GM21360 (cell line): ENCODE results near the gene HMGB1.
A peak's percentile ranks its signal among the peaks of the same experiment; 100 is the strongest.

Experiments
- ATAC-seq: cut with Tn5 transposase; IDR thresholded peaks from one replicate; pipeline ENCODE4 v1.9.1; 2021; ENCODE audit warnings: mild to moderate bottlenecking, moderate library complexity; ENCODE audit not compliant: unreplicated experiment

The HMGB1 gene

DNA sequence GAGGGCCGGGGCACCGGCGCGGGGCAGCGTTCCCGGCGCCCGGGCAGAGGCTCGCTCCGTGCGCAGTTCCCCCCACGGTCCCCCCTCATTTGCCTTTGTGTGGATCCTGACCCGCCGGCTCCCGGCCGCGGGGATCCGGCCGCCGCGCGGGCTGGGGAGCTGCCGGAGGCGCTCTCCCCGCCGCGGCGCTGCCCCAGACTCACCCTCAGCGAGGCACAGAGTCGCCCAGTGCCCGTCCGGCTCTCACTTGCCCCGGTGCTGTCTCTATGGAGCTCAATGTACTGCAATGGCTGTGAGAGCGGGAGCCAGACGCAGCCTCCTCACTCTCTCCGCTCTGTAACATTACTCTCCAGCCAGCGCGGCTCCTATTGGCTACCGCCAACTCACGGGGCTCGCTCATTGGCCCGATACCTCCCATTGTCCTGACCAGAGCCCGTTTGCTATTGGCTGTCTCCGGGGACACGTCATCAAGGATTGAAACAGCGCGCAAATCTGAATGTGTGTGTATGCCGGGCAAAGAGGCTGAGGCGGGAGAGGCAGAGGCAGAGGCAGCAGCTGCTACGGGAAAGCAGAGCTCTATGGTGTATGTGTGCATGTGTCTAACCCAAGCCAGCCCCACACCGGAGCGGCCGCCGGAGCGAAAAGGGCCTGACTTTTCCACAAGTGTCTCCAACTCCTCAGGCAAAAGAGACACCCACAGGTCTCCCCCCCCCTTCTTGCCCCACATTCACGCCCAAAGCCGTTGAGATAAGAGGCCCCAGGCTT is at the start of gene HMGB1:
TSS of gene HMGB1 (minus strand) at position 344 of the 765 bp plus-strand sequence. CDS start 2,256 bp downstream, outside the sequence.
- ATAC-seq: peak; percentile 72

DNA sequence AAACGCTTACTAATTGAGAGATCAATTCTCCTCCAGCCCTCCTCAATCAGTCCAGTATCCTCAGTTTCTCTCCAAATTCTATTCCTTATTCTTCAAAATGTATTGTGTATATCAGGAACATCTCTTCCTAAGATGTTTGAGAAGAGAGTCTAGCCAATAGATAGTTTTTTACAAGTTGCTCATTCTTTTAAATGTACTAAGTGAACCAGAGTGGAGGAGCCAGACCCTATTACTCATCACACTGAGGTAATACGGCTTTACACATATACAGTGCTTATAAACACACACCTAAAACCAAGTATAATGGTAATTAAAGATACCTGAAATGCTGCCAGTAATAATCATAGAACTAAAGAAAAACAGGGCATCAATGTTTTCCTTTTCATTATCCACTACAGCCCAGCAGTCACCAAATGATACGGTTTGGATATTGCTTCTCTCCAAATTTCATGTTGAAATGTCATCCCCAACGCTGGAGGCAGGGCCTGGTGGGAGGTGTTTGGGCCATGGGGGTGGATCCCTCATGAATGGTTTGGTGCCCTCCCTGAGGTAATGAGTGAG is 45.2 kb upstream of the HMGB1 start:
- no peak for ATAC-seq

DNA sequence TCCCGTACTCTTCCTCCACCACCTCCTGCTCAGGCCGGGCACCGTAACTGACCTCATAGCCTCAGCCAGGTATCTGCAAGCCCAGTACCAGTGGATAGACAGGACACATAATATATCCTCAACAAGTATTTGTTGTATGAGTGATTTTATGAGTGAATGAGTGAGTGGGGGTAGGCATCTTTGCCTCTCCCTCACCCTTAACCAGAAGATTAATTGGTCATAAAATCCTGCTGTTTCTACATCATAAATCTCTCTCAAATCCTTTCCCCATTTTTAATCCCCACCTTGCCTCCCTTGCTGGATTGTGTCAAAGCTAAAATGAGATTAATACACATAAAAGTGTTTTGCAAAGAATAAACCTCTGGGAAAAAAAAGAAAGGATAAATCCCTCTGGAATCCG is 44.4 kb upstream of the HMGB1 start:
- no peak for ATAC-seq

DNA sequence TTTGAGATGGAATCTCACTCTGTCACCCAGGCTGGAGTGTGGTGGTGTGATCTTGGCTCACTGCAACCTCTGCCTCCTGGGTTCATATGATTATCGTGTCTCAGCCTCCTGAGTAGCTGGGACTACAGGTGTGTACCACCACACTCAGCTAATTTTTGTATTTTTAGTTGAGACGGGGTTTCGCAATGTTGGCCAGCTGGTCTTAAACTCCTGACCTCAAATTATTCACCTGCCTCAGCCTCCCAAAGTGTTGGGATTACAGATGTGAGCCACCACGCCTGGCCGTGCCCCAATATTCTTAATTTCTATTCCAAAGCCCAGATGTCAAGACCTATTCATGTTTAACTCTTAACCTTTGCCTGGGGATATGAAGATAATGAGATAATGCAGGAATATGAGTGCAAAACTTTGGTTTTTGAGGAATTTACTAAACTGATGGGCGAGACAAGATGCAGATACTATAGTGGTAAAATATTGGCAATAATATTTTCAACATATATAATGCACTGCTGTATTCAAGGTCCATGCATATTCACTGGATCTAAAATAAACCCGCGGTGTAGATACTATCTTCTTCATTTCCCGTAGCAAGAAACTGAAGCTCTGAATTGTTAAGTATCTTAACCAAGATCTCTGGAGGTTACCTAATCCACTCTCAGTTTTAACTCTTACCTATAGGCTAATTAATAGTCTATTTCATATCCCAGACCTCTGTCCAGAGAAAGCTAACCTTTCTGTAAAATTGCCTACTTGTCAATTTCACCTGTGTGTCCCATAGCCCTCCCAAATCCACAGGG is 43.7 kb upstream of the HMGB1 start:
- ATAC-seq: no peak

DNA sequence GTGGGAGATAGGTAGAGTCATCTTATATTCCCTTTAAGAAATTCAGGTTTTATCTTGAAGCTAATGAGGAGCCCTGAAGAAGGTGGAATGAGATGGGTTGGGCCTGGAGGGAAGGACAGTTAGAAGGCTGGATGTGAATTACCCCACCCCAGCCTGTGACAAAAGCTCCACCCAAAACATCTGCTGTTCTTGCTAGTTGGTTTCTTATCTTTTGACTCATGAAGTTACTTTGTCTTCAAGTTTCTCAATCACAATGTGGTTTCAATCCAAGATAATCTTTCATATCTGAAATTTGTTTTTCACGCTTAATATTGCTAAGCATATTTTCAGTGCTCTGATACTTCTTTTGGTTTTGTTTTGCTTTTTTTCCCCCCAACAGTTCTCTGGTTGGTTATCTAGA is 38.3 kb upstream of the HMGB1 start:
- peak; percentile 48 for ATAC-seq

DNA sequence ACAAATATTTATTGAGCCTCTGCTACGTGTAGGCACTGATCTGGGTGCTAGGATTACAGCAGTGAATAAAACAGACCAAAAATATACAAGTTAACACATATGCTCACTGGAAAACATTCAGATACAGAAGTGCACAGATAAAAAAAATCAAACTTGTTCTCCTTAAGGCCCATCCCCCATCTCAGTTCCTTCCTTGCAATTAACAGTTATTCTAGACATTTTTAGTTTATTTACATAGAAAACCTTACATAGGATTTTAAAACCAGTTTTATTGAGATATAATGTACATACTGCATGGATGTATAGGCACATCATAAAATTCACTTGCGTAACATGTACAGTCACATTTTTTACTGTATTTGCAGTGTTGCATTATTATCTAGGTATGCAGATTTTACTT is 36.5 kb upstream of the HMGB1 start:
- no peak for ATAC-seq

DNA sequence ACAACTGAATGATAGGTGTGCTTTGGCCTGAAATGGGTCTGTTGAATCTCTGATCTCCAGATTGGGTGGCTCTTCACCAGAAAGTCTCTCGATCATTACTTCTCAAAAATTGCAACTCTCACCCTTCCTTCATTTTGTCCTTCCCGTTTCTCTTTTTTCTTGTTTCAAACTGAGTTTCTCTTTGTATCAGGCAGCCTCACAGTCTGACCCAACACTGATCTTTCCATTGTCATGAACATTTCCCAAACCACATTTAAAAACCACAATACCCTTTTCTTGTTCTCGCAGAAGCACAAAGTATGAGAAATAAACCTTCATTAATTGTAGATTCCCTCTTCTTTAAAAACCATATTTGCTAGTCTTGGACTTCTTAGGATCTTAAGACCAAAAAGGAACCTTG is 33.6 kb upstream of the HMGB1 start:
- ATAC-seq: no peak

DNA sequence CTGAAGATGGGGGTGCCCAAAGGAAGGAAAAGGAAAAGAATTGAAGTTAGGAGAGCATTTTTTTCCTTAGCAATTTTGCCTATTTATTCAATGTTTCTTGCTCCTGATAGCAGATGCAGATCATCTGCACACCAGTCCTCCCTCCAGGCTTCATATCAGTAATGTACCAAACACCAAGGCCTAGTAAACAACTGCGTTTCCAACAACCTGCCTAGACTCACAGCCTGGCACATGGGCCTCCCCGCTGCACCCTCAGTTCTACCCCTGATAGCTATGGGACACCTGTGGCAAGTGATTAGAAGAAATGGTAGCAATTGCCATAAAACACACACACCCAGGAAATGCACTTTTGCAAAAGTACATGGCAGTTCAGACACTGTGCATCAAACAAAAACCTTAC is 30.4 kb upstream of the HMGB1 start:
- no peak for ATAC-seq

DNA sequence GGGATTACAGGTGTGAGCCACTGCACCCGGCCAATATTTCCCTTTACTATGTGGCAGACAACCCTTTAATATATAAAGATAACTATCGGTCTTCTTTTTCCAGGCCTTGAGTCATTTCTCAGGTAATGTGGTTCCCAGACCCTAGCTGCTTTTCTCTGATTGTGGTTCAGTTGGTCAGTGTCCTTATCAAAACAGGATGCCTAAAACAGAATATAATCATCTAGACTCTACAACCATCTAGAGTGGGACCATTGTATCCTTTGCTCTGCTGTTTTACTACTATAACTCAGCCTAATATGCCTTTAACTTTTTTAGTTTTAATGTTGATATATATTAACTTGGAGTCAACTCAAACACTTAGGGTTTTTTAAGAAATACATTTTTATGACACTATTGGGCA is 30.0 kb upstream of the HMGB1 start:
- ATAC-seq: no peak

DNA sequence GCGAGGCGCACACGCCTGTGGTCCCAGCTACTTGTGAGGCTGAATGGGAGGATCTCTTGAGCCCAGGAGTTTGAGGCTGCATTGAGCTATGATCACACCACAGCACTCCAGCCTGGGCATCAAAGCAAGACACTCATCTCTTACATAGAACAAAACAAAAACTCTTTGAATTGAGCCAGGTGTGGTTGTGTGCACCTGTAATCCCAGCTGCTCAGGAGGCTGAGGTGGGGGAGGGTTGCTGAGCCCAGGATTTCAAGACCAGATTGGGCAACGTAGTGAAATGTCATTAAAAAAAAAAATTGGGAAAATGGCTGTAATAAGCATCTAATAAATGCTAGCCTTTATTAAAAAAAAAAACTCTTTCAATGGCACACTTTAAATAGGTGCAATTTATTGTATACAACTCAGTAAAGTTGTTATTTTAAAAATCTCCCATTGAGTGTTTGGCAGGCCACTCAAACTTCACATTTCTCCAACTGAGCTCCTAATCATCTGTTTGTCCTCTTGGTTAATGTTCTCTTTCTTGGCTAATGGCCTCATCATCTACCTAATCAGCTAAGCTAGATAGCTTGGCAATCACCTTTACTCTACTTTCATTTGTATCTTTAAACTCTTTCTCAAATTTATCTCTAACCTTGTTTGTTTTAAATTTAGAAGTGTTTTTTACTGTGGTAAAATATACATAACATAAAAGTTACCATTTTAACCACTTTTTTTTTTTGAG is 28.1 kb upstream of the HMGB1 start:
- no peak for ATAC-seq

DNA sequence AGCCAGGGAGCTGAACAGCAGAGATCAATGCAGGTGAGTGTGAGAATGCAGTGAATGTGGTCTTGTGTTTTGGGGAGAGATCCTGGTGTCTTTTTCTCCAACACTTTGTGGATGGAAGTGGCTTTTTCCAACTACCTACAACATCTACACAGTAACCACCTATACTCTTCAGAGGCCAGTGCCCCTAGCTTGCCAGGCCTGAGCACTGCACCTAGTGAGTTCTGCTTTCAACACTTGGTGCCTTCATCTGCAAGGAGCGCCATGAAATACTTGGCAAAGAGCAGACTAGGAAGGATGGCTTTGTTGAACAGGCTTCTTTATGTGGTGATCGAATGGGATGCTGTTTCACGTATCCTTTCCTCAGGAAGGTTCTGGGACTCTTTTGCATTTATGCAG is 21.3 kb upstream of the HMGB1 start:
- no peak for ATAC-seq

DNA sequence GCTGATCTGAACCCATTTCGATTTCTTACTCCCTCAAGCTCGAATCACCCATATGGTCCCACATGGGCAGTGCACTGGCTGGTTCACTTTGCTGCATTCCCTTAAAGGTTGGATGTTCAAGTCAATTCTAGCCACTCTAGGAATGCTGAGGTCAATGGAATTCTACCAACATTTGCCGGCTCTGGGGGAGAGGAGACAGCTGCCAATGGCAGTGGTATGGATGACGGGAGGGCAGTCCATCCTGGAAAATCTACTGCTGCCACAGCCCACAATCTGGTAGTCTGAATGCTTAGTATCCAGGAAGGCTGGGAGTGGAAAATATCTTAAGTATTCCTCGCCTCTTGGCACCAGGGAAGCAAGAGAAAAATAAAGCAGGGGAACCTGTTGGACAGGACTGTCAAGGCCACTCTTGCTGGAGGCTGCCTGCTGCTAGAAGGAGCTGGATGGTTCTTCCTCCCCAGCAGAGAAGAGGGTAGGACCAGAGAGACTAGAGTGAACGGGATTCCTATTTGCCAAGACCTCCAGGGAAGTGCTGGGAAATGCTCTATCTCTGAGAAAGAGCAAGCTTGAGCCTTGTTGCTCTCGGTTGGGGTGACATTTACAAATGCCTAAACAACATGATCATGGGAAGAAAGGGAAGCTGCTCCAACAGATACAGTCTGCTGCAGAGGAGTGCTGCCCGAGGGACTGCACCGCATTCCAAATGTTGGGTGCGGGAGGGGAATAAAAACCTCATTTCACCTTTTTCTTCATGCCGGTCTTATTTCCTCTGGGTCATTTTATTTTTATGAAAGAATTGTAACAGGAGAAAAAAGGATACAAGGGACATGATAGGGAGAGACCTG is 20.7 kb upstream of the HMGB1 start:
- ATAC-seq: no peak

DNA sequence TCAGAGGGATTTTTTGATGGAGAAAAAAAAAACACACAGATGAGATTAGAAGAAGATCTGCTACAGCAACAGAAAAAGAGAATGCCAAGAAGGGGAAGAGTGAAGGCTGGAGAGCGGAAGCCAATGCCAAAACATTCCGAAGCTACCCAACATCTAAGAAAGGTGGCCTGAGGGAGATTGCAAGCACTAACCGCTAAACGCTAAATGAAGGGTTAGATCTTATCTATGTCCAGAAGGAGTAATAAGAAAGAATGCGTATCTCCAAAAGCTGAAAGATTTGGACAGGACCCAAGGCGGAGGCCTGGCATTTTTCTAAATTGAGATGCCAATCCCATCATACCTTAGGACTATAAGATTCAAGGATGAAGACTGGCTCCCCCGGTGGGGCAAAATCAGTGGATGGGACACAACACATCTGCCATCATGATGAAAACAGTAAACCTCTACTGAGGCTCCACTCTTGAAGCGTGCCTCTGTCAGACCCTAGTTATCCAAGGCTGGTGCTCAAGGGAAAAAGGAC is 15.6 kb upstream of the HMGB1 start:
- no peak for ATAC-seq

DNA sequence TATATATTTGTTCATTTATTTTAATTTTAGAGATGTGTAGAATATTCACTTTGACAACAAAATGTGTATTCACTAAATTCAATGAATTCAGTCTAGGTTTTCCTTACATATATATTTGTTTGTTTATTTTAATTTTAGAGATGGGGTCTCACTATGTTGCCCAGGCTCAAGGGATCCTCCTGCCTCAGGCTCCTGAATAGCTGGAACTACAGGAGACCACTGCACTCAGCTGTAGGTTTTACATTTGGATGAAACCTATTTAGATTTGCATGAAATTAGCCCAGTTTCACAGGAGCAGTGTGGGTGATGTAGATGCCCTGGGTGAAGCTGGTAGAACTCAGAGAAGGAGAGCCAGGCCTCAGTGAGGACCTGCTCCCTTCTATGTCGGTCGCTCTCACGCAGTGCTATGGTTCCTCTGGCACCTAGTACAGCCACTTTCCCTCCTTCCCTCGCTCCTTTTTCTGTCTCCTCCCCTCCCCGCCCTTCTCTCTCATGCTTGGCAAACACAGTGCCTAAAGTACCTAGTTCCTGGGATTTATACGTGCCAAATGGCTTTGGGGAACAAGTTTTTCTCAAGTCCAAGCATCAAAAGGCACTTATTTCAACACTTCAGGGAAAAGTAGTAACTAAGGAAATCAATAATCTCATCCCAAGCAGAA is 14.7 kb upstream of the HMGB1 start:
- ATAC-seq: no peak

DNA sequence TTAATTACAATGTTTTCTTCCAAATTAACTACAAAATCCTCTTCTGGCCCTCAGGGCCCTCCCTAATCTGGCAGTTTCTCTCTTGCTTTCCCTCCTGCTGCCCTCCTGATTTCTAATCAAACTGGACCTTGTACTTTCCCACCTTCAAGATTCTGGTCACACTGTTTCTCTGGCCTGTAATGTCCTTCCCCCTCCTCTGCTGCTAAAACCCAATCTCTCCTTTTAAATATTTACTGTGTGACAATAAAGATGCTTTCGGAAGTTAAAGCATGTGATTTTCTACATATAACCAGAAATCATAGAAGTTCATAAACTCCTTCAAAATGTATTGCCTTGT is 14.1 kb upstream of the HMGB1 start:
- ATAC-seq: no peak

DNA sequence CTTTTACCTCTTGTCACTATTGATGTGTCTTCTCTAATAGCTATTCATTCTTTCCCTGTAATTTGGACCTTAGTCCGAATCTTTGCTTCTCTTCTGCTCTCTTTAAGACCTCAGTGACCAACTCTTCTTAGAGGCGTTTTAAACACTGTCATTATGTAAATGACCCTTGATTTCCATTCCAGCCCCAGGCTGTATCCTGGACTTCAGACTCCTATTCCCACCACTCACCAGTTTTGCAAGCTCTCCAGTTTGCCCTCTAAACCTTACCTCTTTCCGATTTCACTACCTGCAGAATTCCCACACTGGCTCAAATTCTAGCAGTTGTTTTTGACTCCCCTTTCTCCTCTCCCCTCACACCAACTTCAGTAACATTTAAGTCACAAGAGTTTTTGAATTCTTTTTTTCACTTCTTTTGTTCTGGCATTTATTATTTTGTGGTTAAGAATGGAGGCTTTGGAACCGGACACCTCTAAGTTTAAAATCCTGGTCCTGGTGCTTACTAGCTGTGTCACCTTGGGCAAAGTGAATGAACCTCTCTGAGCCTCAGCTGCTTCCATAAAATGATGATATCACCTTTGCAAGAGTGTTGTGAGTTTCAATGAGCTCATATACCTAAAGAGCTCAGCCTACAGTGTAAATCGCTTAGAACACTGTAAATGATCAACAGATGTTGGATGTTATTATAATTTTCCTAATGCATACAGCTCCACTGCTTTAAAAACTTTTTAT is 13.6 kb upstream of the HMGB1 start:
- ATAC-seq: no peak

DNA sequence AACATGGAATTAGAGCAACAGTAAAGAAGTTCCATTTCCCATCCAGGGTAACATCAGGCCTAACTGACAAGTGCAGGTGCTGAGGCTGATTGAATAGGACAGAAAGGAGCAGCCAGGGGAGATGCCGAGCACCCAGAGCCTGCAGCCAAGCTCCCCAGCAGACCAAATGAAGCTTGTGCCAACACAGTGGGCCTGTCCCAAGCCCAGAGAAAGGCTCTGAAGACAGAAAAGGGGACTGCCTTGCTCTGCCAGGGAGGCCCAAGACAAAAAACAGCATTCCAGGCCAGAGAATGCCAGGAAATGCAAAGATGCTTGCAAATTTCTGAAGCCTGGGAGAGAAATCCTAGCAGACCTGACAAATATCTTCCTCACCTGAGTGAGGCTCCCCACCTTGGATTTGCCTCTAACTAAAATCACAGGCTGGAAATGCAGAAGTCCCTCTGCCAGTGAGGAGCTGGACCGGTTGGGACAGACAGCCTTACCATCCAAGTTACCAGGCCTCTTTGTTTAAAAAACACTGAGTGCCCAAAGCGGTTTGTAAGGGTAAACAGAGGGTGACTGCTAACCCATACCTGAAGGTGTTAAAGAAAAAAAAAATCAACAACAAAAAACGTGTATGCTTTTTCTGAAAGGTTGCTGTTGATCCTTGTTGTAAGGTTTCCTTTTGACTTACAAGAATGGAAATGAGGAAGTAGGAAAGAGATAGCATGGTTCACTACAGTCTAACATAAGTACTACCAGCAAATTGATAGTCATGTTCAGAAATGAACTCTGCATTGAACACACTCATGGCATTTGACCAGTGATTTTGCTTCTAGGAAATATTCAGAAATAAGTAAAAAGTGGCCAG is 11.8 kb upstream of the HMGB1 start:
- peak; percentile 92 for ATAC-seq

DNA sequence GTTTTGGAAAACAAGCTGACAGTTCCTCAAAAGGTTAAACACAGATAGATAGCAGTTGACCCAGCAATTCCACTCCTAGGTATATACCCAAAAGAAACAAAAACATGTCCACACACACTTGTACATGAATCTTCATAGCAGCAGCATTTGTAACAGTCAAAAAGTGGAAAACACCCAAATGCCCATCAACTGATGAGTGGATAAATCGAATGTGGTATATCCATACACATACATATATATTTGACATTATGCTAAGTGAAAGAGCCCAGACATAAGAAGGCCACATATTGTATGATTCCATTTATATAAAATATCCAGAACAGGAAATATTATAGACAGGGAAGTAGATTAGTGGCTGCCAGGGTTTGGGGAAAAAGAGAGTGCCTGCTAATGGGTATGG is 7.9 kb upstream of the HMGB1 start:
- ATAC-seq: no peak
